ENCODE measurements around the gene CHAD.
"Not testable (repeated sequence)": the region's sequence is repeated elsewhere in the genome, so short reads cannot be mapped to it uniquely, and the experiment has no call there.

The CHAD gene

DNA sequence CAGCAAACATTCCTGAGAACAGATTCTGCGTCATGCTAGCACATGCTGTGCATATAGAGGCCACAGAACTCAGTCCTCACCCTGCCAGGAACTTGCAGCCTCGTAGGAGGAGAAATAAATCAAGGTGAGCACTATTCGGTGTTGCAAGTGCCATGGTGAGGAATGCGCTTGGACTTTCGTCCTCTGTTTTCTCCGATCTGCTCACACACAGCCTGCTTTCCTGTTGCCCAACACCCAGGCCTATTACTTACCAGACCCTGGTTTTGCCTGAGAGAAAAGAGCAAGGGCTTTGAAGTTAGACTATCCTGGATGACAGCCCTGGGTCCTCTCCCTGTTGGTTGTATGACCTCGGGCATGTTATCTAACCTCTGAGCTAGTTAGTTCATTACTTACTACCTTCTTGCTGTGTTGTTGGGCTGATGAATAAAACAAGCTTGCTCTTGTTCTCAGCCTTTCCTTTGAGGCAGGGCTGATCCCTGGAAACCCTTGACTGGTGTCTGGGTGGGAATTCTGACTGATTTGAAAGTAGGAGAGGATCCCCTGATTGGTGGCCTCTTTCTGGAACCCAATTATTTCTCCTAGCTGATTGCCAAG is 39.8 kb downstream of the CHAD start:
- TF ChIP-seq, protein P1, sequence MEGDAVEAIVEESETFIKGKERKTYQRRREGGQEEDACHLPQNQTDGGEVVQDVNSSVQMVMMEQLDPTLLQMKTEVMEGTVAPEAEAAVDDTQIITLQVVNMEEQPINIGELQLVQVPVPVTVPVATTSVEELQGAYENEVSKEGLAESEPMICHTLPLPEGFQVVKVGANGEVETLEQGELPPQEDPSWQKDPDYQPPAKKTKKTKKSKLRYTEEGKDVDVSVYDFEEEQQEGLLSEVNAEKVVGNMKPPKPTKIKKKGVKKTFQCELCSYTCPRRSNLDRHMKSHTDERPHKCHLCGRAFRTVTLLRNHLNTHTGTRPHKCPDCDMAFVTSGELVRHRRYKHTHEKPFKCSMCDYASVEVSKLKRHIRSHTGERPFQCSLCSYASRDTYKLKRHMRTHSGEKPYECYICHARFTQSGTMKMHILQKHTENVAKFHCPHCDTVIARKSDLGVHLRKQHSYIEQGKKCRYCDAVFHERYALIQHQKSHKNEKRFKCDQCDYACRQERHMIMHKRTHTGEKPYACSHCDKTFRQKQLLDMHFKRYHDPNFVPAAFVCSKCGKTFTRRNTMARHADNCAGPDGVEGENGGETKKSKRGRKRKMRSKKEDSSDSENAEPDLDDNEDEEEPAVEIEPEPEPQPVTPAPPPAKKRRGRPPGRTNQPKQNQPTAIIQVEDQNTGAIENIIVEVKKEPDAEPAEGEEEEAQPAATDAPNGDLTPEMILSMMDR (IDR thresholded peaks at IDR 0.05; ENCODE audit: insufficient read depth, low read depth, low read length, missing control alignments) = no peak

DNA sequence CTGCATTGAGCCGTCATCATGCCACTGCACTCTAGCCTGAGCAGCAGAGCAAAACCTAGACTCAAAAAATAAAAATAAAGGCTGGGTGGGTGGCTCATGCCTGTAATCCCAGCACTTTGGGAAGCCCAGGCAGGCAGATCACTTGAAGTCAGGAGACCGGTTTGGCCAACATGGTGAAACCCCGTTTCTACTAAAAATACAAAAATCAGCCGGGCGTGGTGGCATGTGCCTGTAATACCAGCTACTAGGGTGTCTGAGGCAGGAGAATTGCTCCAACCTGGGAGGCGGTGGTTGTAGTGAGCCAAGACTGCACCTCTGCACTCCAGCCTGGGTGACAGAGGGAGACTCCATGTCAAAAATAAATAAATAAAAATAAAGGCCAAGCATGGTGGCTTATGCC is 40.6 kb downstream of the CHAD start:
- not testable (repeated sequence) for H3K4me3 ChIP-seq (ENCODE audit: low read length)

More for the DNA sequence above, 39.8 kb downstream of the CHAD start:
- no peak overlapping the region for H3K4me3 ChIP-seq (ENCODE audit: low read length)
- DNase-seq (ENCODE audit: low read depth) = peak; percentile 98

DNA sequence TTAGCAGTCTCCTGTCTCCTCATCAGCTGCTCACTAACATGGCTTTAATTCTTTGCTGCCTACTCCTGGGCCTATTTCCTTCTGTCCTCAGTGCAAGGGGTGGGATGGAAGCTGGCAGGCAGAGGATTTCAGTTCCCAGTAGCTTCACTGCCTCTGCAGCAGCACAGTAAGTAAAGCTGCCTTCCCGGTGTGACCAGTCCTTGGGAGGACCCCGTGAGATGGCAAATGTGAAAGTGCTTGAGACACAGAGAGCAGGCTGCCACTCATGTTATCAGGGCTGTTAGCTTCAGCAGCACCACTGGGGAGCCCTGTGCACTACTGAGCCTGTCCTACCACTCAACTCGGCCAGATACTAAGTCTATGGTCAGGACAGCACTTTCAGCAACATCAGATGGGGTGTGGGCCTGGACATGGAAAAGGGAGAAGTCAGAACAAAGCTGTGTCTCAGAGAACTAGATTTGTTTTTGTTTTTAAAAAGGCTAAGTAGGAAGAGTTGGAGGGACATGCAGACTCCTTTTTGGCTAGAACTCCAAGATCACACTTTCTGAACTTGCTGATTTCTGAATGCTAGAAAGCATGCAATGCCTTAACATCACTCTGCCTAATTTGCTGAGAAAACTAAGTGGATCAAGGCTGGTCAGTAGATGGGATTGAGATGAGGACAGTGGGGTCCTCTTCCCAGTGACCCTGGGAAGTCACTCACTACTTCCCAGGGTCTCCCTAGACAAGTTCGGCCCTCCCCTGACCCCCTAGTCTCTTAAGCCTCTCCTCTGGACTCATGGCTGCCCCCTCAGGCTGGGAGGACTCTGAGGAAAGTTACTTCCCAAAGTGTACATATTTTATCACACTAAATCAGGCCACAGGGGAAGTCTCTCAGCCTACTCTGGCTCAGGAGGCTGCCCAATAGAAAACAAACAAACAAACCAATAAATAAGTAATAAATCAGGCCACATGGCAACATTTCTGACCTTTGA is 41.6 kb downstream of the CHAD start:
- TF ChIP-seq, protein P1 (IDR thresholded peaks at IDR 0.05; ENCODE audit: insufficient read depth, low read depth, low read length, missing control alignments) = peak; percentile 52
- peak; percentile 48 for DNase-seq (ENCODE audit: low read depth)
- H3K4me3 ChIP-seq (ENCODE audit: low read length) = peak overlapping the region; percentile 69

More for the DNA sequence above, 40.6 kb downstream of the CHAD start:
- DNase-seq (ENCODE audit: low read depth) = not testable (repeated sequence)

DNA sequence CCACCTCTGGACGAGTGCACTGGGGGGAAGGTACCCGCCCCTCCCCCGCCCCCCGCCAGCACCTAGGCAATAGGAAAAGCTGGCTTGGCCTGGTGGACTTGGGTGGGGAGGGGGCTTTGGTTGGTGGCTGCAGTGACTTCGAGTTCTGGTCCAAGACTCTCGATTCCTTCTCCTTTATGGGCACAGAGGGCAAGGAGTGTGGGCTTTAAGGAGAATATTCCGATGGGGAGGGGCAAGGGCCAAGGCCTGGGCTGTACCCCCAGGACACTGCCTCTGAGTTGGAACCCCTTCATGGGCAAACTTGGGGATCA is 42.3 kb downstream of the CHAD start:
- DNase-seq (ENCODE audit: low read depth) = no peak
- H3K4me3 ChIP-seq (ENCODE audit: low read length) = peak overlapping the region; percentile 69
- TF ChIP-seq, protein P1 (IDR thresholded peaks at IDR 0.05; ENCODE audit: insufficient read depth, low read depth, low read length, missing control alignments) = no peak

DNA sequence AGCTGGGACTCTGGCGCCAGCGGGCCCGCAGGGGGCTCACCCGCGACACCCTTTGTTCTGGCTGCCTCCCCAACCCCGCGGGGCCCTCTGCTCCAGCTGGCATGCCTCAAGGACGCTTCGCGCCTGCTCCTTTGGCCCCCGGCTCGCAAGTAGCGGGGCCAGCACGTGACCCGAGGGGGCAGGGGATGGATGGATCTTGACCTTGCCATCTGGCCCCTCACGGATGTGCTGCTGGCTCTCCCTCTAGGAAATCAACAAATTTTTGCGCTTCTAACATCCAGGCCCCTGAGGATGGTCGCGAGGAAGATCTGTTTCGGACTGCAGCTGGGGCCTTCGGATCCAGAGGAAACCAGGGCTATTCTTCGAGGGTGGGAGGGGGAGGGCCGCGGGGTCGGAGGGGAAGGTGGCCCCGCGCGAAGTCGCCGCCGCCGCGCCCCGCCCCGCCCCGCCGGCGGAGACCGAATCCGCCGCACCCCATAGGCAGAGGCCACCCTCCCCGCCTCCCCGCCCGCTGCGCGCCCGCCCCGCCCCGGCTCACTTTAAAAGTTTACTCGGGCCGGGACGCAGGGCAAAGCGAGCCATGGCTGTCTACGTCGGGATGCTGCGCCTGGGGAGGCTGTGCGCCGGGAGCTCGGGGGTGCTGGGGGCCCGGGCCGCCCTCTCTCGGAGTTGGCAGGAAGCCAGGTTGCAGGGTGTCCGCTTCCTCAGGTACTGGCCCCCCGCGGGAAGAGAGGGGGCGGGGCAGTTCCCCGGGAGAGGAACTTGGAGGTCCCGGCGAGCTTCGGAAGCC is 42.8 kb downstream of the CHAD start, which contains the start of gene ACSF2:
Gene ACSF2 (plus strand): TSS at position 537 of the 790 bp plus-strand sequence. CDS start 44 bp downstream, at position 581.
- TF ChIP-seq, protein P1 (IDR thresholded peaks at IDR 0.05; ENCODE audit: insufficient read depth, low read depth, low read length, missing control alignments) = no peak

DNA sequence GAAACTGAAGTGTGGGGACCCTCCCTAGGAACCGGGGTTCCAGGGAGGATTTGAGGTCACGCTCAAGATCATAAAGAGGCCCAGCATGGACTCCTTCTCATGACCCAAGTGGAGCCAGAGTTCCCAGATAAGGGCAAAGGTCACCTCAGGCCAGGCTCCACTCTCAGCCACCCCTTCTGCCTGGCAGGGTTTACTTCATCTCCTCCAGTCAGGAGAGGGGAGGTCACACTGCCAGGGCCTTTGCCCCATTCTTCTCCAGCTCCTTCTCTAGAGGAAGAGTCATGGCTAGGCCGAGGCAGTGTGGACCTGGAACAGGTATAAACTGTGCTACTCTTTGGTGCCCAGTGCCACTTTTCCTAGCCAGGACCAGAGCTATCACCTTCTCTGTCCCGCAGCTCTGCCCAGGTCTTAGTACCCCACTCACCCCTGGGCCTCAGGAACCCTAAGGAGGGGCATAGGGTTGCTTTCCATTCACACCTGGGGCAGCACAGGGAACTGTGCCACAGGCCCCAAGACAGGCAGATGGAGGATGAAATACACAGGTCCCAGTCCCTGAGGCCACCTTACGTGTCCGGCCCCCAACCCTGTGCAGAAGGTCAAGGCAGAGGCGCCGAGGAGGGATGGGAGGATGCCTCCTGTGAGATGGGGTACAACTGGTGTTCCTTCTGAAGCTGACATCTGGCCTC is 43.5 kb downstream of the CHAD start:
- DNase-seq (ENCODE audit: low read depth) = no peak
- peak overlapping the region; percentile 39 for H3K4me3 ChIP-seq (ENCODE audit: low read length)
- TF ChIP-seq, protein P1 (IDR thresholded peaks at IDR 0.05; ENCODE audit: insufficient read depth, low read depth, low read length, missing control alignments) = no peak

More for the DNA sequence above, 42.8 kb downstream of the CHAD start, which contains the start of gene ACSF2:
- peak; percentile 66 for DNase-seq (ENCODE audit: low read depth)
- peak within 1 kb of the TSS; percentile 69 for H3K4me3 ChIP-seq (ENCODE audit: low read length)

Data from epithelial cell of esophagus (primary cell).